K562 (cell line): Measurements from ENCODE around the gene PRDM15. TPM values are rescaled to one million over a fixed set of nuclear protein-coding genes. Genes with fewer than 3 reads are reported as not detected.

ENCODE experiments used
- ADNP ChIP-seq: fragments of 200-800 bp; sonication (Bioruptor generic); IDR thresholded peaks from 2 replicates; pipeline ENCODE4 v1.6.1; 2016; ENCODE audit warnings: missing genetic modification characterization, missing compliant biosample characterization
- BCOR ChIP-seq: fragments of 450-650 bp; IDR thresholded peaks from 2 replicates; pipeline ENCODE4 v1.6.1; 2016
- CHD1 ChIP-seq: fragments of 200-600 bp; sonication (generic); IDR thresholded peaks from one replicate; pipeline ENCODE4 v1.6.1; 2012; ENCODE audit warnings: mild to moderate bottlenecking, moderate library complexity, low read length, inconsistent platforms
- DPF2 ChIP-seq: fragments of 450-650 bp; IDR thresholded peaks from 2 replicates; pipeline ENCODE4 v1.6.1; 2016
- FOXK2 ChIP-seq, 2 experiments: fragments of 450-650 bp; IDR thresholded peaks in 1 of 2; conservative IDR thresholded peaks in 1 of 2; 2 replicates each; pipeline ENCODE4 v1.6.1; 2016; ENCODE audit warnings: low read depth in 2 of 2, mild to moderate bottlenecking in 1 of 2
- GATAD2A ChIP-seq: fragments of 450-650 bp; IDR thresholded peaks from 2 replicates; pipeline ENCODE4 v1.6.1; 2017
- L3MBTL2 ChIP-seq: fragments of 450-650 bp; IDR thresholded peaks from 2 replicates; pipeline ENCODE4 v1.6.1; 2016; ENCODE audit warnings: mild to moderate bottlenecking, moderate library complexity
- NBN ChIP-seq: fragments of 450-650 bp; IDR thresholded peaks from 2 replicates; pipeline ENCODE4 v1.6.1; 2016; ENCODE audit warnings: low read depth, mild to moderate bottlenecking
- NCOA4 ChIP-seq: fragments of 450-650 bp; IDR thresholded peaks from 2 replicates; pipeline ENCODE4 v1.6.1; 2018; ENCODE audit warnings: mild to moderate bottlenecking; ENCODE audit not compliant: partially characterized antibody
- NUFIP1 ChIP-seq: fragments of 450-650 bp; IDR thresholded peaks from 2 replicates; pipeline ENCODE4 v1.6.1; 2018; ENCODE audit not compliant: partially characterized antibody
- PHF20 ChIP-seq: fragments of 450-650 bp; IDR thresholded peaks from 2 replicates; pipeline ENCODE4 v1.6.1; 2018; ENCODE audit not compliant: partially characterized antibody
- XRCC4 ChIP-seq: IDR thresholded peaks from one replicate; pipeline ENCODE4 v1.6.1; 2011; ENCODE audit not compliant: insufficient read depth, insufficient read length; ENCODE audit errors: extremely low read depth
- ZC3H8 ChIP-seq: fragments of 450-650 bp; IDR thresholded peaks from 2 replicates; pipeline ENCODE4 v1.6.1; 2017
- polyA plus RNA-seq, 8 experiments: library from polyadenylated mRNA; depleted of rRNA in 4 of 8; stranded (reverse) in 5 of 8; unstranded in 3 of 8; fragments of >200 nt; fragmentation: Nextera tagmentation in 2 of 8; fragmentation: Illumina TruSeq in 1 of 8; extraction: Ambion mirVana in 2 of 8; extraction: Trizol in 1 of 8; gene quantifications; 2 replicates each; pipeline versions ENCODE4 v1.2.1 to v1.2.3, GENCODE V29; 2011 to 2014; ENCODE audit warnings: inconsistent platforms in 1 of 8, missing spikeins in 1 of 8
- total RNA-seq, 7 experiments: library from RNA; depleted of rRNA in 6 of 7; stranded (reverse); fragments of >200 nt in 6 of 7; fragmentation: Illumina TruSeq in 2 of 7; extraction: Trizol in 2 of 7; gene quantifications; 2 replicates each; pipeline versions ENCODE4 v1.2.1 to v1.2.3, GENCODE V29; 2011 to 2021; ENCODE audit warnings: low replicate concordance in 1 of 7
- TF ChIP-seq, protein P1 (sequence below): fragments of 450-650 bp; IDR thresholded peaks from 2 replicates; pipeline ENCODE4 v1.6.1; 2016; ENCODE audit warnings: low read depth
- TF ChIP-seq, protein P2 (sequence below), 2 experiments: fragments of 450-650 bp; IDR thresholded peaks; 2 replicates each; pipeline ENCODE4 v1.6.1; 2016
- TF ChIP-seq, protein P3 (sequence below): fragments of 450-650 bp; formaldehyde crosslinking; IDR thresholded peaks from 2 replicates; pipeline ENCODE4 v1.4.0; 2020; ENCODE audit warnings: mild to moderate bottlenecking, moderate library complexity

PRDM15 gene
- total and polyA plus RNA-seq, 9 of the 15 experiments (the other 6 are each of a cell fraction or from before 2014, with no cell fraction given): 0.93 to 9.2 (median 6.2) TPM

DNA sequence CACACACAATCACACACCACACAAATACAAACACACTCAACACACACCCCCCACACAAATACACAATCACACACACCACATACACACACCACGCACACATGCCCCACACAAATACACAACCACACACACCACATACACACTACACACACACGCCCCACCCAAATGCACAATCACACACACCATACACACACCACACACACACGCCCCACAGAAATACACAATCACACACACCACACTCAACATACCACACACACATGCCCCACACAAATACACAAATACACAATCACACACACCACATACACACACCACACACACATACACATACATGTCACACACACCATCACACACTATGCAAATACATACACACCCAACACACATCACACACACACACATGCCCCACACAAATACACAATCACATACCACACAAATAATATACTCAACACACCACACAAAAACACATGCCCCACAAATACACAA is 50.2 kb downstream of the PRDM15 start (continued):
- TF ChIP-seq, protein P1, sequence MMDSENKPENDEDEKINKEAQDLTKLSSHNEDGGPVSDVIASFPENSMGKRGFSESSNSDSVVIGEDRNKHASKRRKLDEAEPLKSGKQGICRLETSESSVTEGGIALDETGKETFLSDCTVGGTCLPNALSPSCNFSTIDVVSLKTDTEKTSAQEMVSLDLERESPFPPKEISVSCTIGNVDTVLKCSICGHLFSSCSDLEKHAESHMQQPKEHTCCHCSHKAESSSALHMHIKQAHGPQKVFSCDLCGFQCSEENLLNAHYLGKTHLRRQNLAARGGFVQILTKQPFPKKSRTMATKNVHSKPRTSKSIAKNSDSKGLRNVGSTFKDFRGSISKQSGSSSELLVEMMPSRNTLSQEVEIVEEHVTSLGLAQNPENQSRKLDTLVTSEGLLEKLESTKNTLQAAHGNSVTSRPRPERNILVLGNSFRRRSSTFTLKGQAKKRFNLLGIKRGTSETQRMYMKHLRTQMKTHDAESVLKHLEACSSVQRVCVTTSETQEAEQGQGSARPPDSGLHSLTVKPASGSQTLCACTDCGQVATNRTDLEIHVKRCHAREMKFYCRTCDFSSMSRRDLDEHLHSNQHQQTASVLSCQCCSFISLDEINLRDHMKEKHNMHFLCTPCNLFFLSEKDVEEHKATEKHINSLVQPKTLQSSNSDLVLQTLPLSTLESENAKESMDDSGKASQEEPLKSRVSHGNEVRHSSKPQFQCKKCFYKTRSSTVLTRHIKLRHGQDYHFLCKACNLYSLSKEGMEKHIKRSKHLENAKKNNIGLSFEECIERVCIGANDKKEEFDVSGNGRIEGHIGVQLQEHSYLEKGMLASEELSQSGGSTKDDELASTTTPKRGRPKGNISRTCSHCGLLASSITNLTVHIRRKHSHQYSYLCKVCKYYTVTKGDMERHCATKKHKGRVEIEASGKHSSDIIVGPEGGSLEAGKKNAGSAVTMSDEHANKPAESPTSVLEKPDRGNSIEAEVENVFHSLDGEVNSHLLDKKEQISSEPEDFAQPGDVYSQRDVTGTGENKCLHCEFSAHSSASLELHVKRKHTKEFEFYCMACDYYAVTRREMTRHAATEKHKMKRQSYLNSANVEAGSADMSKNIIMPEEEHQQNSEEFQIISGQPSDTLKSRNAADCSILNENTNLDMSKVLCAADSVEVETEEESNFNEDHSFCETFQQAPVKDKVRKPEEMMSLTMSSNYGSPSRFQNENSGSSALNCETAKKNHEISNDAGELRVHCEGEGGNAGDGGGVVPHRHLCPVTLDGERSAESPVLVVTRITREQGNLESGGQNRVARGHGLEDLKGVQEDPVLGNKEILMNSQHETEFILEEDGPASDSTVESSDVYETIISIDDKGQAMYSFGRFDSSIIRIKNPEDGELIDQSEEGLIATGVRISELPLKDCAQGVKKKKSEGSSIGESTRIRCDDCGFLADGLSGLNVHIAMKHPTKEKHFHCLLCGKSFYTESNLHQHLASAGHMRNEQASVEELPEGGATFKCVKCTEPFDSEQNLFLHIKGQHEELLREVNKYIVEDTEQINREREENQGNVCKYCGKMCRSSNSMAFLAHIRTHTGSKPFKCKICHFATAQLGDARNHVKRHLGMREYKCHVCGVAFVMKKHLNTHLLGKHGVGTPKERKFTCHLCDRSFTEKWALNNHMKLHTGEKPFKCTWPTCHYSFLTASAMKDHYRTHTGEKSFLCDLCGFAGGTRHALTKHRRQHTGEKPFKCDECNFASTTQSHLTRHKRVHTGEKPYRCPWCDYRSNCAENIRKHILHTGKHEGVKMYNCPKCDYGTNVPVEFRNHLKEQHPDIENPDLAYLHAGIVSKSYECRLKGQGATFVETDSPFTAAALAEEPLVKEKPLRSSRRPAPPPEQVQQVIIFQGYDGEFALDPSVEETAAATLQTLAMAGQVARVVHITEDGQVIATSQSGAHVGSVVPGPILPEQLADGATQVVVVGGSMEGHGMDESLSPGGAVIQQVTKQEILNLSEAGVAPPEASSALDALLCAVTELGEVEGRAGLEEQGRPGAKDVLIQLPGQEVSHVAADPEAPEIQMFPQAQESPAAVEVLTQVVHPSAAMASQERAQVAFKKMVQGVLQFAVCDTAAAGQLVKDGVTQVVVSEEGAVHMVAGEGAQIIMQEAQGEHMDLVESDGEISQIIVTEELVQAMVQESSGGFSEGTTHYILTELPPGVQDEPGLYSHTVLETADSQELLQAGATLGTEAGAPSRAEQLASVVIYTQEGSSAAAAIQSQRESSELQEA: no peak
- TF ChIP-seq GATAD2A (0 out of 2 replicates have a peak, but pooled peaks have one; percentile 27), FOXK2 (conservative IDR thresholded peaks at IDR 0.05 in 1 of 2, IDR thresholded peaks at IDR 0.05 in 1 of 2; ENCODE audit: low read depth in 2 of 2) (peak in 1 of 2 experiments; percentile 6; a peak in 1 of 4 replicates), ADNP (tag) (peak; percentile 52; the same call in 1 of the 2 replicates), NBN (0 out of 2 replicates have a peak, but pooled peaks have one; percentile 21), BCOR (peak; percentile 24; the same call in 1 of the 2 replicates), PHF20 (peak; percentile 83), XRCC4 (no peak), CHD1 (no peak), NCOA4 (peak; percentile 52), NUFIP1 (peak; percentile 23), ZC3H8 (peak; percentile 11; the same call in 1 of the 2 replicates), DPF2 (0 out of 2 replicates have a peak, but pooled peaks have one; percentile 11), L3MBTL2 (no peak)
- TF ChIP-seq, protein P2, sequence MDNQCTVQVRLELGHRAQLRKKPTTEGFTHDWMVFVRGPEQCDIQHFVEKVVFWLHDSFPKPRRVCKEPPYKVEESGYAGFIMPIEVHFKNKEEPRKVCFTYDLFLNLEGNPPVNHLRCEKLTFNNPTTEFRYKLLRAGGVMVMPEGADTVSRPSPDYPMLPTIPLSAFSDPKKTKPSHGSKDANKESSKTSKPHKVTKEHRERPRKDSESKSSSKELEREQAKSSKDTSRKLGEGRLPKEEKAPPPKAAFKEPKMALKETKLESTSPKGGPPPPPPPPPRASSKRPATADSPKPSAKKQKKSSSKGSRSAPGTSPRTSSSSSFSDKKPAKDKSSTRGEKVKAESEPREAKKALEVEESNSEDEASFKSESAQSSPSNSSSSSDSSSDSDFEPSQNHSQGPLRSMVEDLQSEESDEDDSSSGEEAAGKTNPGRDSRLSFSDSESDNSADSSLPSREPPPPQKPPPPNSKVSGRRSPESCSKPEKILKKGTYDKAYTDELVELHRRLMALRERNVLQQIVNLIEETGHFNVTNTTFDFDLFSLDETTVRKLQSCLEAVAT (IDR thresholded peaks at IDR 0.05): peak; percentile 14 to 39; a peak in 1 of 4 replicates
- TF ChIP-seq, protein P3, sequence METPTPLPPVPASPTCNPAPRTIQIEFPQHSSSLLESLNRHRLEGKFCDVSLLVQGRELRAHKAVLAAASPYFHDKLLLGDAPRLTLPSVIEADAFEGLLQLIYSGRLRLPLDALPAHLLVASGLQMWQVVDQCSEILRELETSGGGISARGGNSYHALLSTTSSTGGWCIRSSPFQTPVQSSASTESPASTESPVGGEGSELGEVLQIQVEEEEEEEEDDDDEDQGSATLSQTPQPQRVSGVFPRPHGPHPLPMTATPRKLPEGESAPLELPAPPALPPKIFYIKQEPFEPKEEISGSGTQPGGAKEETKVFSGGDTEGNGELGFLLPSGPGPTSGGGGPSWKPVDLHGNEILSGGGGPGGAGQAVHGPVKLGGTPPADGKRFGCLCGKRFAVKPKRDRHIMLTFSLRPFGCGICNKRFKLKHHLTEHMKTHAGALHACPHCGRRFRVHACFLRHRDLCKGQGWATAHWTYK (CRISPR knock-in tag): no peak
